Tibial nerve (tissue), 4 donors: ENCODE results near the gene RFNG. TPM values are rescaled to one million over a fixed set of nuclear protein-coding genes. Genes with fewer than 3 reads are reported as not detected.

Source experiments
- DNase-seq, 2 donors: peaks; one replicate each; pipeline ENCODE4 v3.0.0-alpha.2; 2019; ENCODE audit warnings: low spot score in 2 of 2
- H3K27ac ChIP-seq, 4 donors: fragments of 200-600 bp; sonication (generic) in 3 of 4; one replicate each; pipeline ENCODE4 v1.5.1; 2017 to 2019; ENCODE audit warnings: mild to moderate bottlenecking in 1 of 4
- H3K27me3 ChIP-seq, 2 donors: fragments of 200-600 bp; sonication (generic) in 1 of 2; one replicate each; pipeline versions ENCODE4 v1.5.1 to v1.6.0; 2017 to 2019
- H3K36me3 ChIP-seq, 3 donors: fragments of 200-600 bp; sonication (generic); one replicate each; pipeline ENCODE4 v1.5.1; 2018 to 2019
- H3K4me1 ChIP-seq, 4 donors: fragments of 200-600 bp; sonication (generic) in 3 of 4; one replicate each; pipeline ENCODE4 v1.5.1; 2017 to 2019
- H3K4me3 ChIP-seq, 4 donors: fragments of 200-600 bp; sonication (generic) in 3 of 4; one replicate each; pipeline ENCODE4 v1.5.1; 2017 to 2019; ENCODE audit warnings: mild to moderate bottlenecking in 1 of 4, moderate library complexity in 1 of 4
- H3K9me3 ChIP-seq, 4 donors: fragments of 200-600 bp; sonication (generic) in 3 of 4; one replicate each; pipeline ENCODE4 v1.5.1; 2017 to 2019
- EP300 ChIP-seq, 2 donors: sonication (generic); formaldehyde crosslinking; IDR thresholded peaks; one replicate each; pipeline ENCODE4 v1.6.1; 2017; ENCODE audit warnings: antibody characterized with exemption in 2 of 2, mild to moderate bottlenecking in 1 of 2
- POLR2A ChIP-seq, 2 donors: fragments of 450-650 bp; IDR thresholded peaks; one replicate each; pipeline ENCODE4 v1.6.1; 2017; ENCODE audit warnings: antibody characterized with exemption in 2 of 2, mild to moderate bottlenecking in 2 of 2, moderate library complexity in 2 of 2
- WGBS, 2 donors: methylation state at CpG; one replicate each; pipeline ENCODE4 v1.1.5; 2018; 5-methylcytosine and 5-hydroxymethylcytosine counted together
- total RNA-seq, 4 donors: library from RNA; depleted of rRNA; stranded (reverse); fragments of >200 nt; gene quantifications; one replicate each; pipeline ENCODE4 v1.1.0, GENCODE V29; 2016
- TF ChIP-seq, protein P1 (sequence below), 5 experiments: fragments of 200-600 bp in 3 of 5; fragments of 450-650 bp in 2 of 5; sonication (generic) in 3 of 5; IDR thresholded peaks; one replicate each; pipeline ENCODE4 v1.5.1; 2016 to 2019; ENCODE audit warnings: antibody characterized with exemption in 5 of 5, mild to moderate bottlenecking in 3 of 5, moderate library complexity in 2 of 5

RFNG gene
- total RNA-seq, 4 donors from 2014 or later, result 43.5 to 70.2 (median 64.4) TPM

DNA sequence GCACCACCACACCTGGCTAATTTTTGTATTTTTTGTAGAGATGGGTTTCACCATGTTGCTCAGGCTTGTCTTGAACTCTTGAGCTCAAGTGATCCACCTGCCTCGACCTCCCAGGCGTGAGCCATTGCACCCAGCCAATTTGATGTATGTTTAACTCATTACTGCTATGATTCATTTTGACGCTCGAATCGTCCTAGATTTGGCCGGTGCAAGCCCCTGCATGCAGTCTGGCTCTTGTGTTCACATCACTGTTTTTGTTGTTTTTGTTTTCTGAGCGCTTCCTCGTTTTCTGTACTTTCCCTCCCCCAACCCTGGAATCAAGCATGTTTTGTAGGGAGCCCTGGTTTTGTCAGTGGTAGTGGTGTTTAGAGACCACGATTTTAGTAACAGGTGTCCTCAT is 21.8 kb upstream of the RFNG start:
- Histone ChIP-seq H3K27ac (no peak overlapping the region), H3K9me3 (no peaks in the 10 kb centered on the region), H3K36me3 (peaks cover 0 to 2% (median 0%) of the 10 kb centered on the region in 3 donors), H3K4me1 (peaks cover 0 to 15% (median 4%) of the 10 kb centered on the region in 4 donors), H3K4me3 (no peak overlapping the region), H3K27me3 (no peaks in the 10 kb centered on the region)
- 83 to 91% methylated on average over 9 of the region's 9 CpGs for WGBS, 2 donors
- DNase-seq, result no peak
- TF ChIP-seq, protein P1, sequence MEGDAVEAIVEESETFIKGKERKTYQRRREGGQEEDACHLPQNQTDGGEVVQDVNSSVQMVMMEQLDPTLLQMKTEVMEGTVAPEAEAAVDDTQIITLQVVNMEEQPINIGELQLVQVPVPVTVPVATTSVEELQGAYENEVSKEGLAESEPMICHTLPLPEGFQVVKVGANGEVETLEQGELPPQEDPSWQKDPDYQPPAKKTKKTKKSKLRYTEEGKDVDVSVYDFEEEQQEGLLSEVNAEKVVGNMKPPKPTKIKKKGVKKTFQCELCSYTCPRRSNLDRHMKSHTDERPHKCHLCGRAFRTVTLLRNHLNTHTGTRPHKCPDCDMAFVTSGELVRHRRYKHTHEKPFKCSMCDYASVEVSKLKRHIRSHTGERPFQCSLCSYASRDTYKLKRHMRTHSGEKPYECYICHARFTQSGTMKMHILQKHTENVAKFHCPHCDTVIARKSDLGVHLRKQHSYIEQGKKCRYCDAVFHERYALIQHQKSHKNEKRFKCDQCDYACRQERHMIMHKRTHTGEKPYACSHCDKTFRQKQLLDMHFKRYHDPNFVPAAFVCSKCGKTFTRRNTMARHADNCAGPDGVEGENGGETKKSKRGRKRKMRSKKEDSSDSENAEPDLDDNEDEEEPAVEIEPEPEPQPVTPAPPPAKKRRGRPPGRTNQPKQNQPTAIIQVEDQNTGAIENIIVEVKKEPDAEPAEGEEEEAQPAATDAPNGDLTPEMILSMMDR (IDR thresholded peaks at IDR 0.05), result no peak

DNA sequence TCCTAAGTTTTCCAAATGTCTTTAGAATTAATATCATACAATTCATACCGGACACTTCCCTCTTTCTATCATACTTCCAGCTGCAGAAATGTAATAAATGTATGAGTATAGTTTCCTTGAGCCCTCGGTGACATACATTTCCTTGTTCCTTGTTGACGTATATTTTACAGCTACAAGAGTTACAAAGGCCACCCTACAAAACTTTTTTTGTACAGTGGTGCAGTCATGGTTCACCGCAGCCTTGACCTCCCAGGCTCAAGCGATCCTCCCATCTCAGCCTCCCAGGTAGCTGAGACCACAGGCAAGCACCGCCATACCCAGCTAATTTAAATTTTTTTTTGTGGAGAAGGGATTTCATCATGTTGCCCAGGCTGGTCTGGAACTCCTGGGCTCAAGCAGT is 21.2 kb upstream of the RFNG start:
- 84 to 86% methylated on average over 6 of the region's 6 CpGs for WGBS, 2 donors
- no peak for TF ChIP-seq EP300 (IDR thresholded peaks at IDR 0.05)
- TF ChIP-seq, protein P1 (IDR thresholded peaks at IDR 0.05), result no peak
- no peak for TF ChIP-seq POLR2A (IDR thresholded peaks at IDR 0.05)
- no peak for DNase-seq
- Histone ChIP-seq H3K36me3 (no peaks in the 10 kb centered on the region), H3K27ac (no peak overlapping the region), H3K4me3 (no peak overlapping the region), H3K27me3 (no peaks in the 10 kb centered on the region), H3K9me3 (no peaks in the 10 kb centered on the region), H3K4me1 (peaks cover 0 to 9% (median 1%) of the 10 kb centered on the region in 4 donors)

DNA sequence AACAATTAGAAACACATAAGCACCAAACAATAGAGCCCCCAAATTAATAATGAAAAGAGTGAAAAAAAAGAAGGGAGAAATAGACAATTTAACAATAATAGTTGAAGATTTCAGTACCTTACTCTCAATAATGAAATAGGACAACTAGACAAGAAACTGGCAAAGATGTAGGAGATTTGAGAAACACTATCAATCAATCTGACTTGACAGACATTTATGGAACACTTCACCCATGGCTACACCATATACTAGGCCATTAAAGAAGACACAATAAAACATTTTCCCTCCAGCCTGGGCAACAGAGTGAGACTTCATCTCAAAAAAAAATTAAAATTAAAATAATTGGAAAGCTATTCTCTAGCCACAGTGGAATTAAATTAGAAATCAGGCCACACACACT is 19.0 kb upstream of the RFNG start:
- Histone ChIP-seq H3K36me3 (no peaks in the 10 kb centered on the region), H3K9me3 (no peaks in the 10 kb centered on the region), H3K4me3 (no peak overlapping the region), H3K4me1 (peaks cover 0 to 9% (median 3%) of the 10 kb centered on the region in 4 donors), H3K27ac (no peak overlapping the region), H3K27me3 (no peaks in the 10 kb centered on the region)
- DNase-seq, result no peak
- TF ChIP-seq EP300 (IDR thresholded peaks at IDR 0.05) (no peak), POLR2A (IDR thresholded peaks at IDR 0.05) (no peak)
- TF ChIP-seq, protein P1 (IDR thresholded peaks at IDR 0.05), result no peak

DNA sequence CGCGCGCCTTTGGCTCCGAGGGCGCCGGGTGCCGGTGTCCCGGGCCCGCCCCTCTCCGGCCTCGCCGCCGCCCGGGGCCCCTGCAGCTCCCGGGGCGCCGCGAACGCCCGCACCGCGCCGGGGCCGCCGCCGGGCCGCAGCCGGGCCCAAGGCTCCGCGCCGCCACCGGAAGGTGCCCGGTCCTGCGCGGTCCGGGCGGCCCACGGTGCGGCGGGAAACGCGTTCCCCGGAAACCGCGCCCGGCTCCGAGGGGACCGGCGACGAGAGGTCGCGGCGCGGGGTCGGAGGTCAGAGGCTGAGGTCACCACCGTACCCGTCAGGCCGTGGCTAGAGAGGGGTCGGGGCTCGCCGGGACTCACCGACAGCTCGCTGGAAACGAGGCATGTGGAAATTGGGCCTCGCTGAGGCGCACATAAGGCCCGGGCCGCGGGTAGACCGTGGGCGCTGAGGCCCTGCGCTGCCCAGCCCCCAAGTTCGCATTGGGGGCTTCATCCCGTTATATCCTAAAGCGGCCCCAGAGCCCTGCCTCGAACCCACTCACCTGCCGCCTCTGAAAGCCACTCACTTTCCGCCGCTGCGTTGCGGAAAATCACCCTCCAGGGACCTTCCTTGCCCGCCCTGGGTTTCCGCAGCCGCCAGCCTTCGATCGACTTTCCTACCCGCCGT is 14.2 kb upstream of the RFNG start, which contains the start of gene DUS1L:
DUS1L (minus strand) TSS at position 167 of the 666 bp plus-strand sequence. CDS start 745 bp downstream, outside the sequence.
- DNase-seq, result peak in 1 of 2 donors; percentile 20
- 19 to 26% methylated on average over 33 to 54 of the region's 88 CpGs for WGBS, 2 donors
- H3K4me1 ChIP-seq, result peaks cover 0 to 30% (median 14%) of the 10 kb centered on the region in 4 donors
- peak within 1 kb of the TSS; percentile 72 to 95 (median 91) for H3K27ac ChIP-seq
- H3K9me3 ChIP-seq, result no peaks in the 10 kb centered on the region
- peaks cover 0 to 35% (median 6%) of the 10 kb centered on the region in 3 donors for H3K36me3 ChIP-seq
- peak within 1 kb of the TSS; percentile 71 to 97 (median 86) for H3K4me3 ChIP-seq
- H3K27me3 ChIP-seq, result no peaks in the 10 kb centered on the region
- TF ChIP-seq, protein P1 (IDR thresholded peaks at IDR 0.05), result peak in 1 of 5 experiments; percentile 51
- peak in 1 of 2 donors; percentile 82 for TF ChIP-seq EP300 (IDR thresholded peaks at IDR 0.05)
- TF ChIP-seq POLR2A (IDR thresholded peaks at IDR 0.05), result peak in 1 of 2 donors; percentile 53

GRCh38 chr17:82065193-82065637 is 13.6 kb upstream of the RFNG start:
- peak overlapping the region; percentile 72 to 93 (median 84) for H3K27ac ChIP-seq
- no peak for DNase-seq
- WGBS, 2 donors, result 0% methylated on average over 7 to 37 of the region's 47 CpGs

More at GRCh38 chr17:82065193-82065637, 13.6 kb upstream of the RFNG start:
- H3K27me3 ChIP-seq, result no peaks in the 10 kb centered on the region
- peak overlapping the region; percentile 71 to 97 (median 86) for H3K4me3 ChIP-seq
- H3K4me1 ChIP-seq, result peaks cover 0 to 30% (median 14%) of the 10 kb centered on the region in 4 donors
- H3K9me3 ChIP-seq, result no peaks in the 10 kb centered on the region
- peaks cover 0 to 40% (median 10%) of the 10 kb centered on the region in 3 donors for H3K36me3 ChIP-seq
- TF ChIP-seq POLR2A (IDR thresholded peaks at IDR 0.05), result no peak
- TF ChIP-seq EP300 (IDR thresholded peaks at IDR 0.05), result no peak
- TF ChIP-seq, protein P1 (IDR thresholded peaks at IDR 0.05), result no peak
